Rectal smooth muscle tissue (tissue), 1 donor: ENCODE results near the gene ARHGEF39.
A peak's percentile ranks its signal among the peaks of the same experiment; 100 is the strongest.

Source experiments
- H3K27ac ChIP-seq: one replicate; pipeline ENCODE4 v1.7.0; 2013; ENCODE audit warnings: low read depth, low read length, inconsistent platforms
- H3K27me3 ChIP-seq: one replicate; pipeline ENCODE4 v1.7.0; 2013; ENCODE audit warnings: low read length; ENCODE audit not compliant: control insufficient read depth, insufficient read depth
- H3K36me3 ChIP-seq: one replicate; pipeline ENCODE4 v1.7.0; 2013; ENCODE audit warnings: low read length; ENCODE audit not compliant: control insufficient read depth, insufficient read depth
- H3K4me1 ChIP-seq: one replicate; pipeline ENCODE4 v1.7.0; 2013; ENCODE audit warnings: low read length; ENCODE audit not compliant: control insufficient read depth, insufficient read depth
- H3K4me3 ChIP-seq: one replicate; pipeline ENCODE4 v1.7.0; 2013; ENCODE audit warnings: low read length
- H3K9ac ChIP-seq: one replicate; pipeline ENCODE4 v1.7.0; 2013; ENCODE audit warnings: low read length

ARHGEF39 gene

GRCh38 chr9:35689542-35690293, 24.7 kb upstream of the ARHGEF39 start, which contains the start of gene TPM2:
Gene TPM2 (minus strand): TSS chr9:35689925. CDS start chr9:35689817, 108 bp downstream.
- Histone ChIP-seq H3K4me1 (peaks cover 15% of the 10 kb centered on the region), H3K27me3 (no peaks in the 10 kb centered on the region)

GRCh38 chr9:35688558-35689541, 23.9 kb upstream of the ARHGEF39 start:
- peaks cover 16% of the 10 kb centered on the region for H3K36me3 ChIP-seq
- H3K4me3 ChIP-seq, result peak overlapping the region; percentile 72
- H3K4me1 ChIP-seq, result peaks cover 22% of the 10 kb centered on the region
- H3K27me3 ChIP-seq, result no peaks in the 10 kb centered on the region
- H3K27ac ChIP-seq, result peak overlapping the region; percentile 99
- peak overlapping the region; percentile 85 for H3K9ac ChIP-seq

More at GRCh38 chr9:35689542-35690293, 24.7 kb upstream of the ARHGEF39 start, which contains the start of gene TPM2:
- Histone ChIP-seq H3K9ac (peak within 1 kb of the TSS; percentile 85), H3K36me3 (peaks cover 9% of the 10 kb centered on the region), H3K27ac (peak within 1 kb of the TSS; percentile 99), H3K4me3 (peak within 1 kb of the TSS; percentile 82)

- peaks cover 30% of the 10 kb centered on the region for H3K4me1 ChIP-seq
- H3K36me3 ChIP-seq, result peaks cover 23% of the 10 kb centered on the region
- H3K4me3 ChIP-seq, result peak overlapping the region; percentile 72
- peak overlapping the region; percentile 99 for H3K27ac ChIP-seq
- no peaks in the 10 kb centered on the region for H3K27me3 ChIP-seq
- peak overlapping the region; percentile 46 for H3K9ac ChIP-seq
These were observed 23.1 kb upstream of the ARHGEF39 start for GRCh38 chr9:35687972-35688557.

GRCh38 chr9:35687306-35687705, 22.3 kb upstream of the ARHGEF39 start:
- Histone ChIP-seq H3K4me1 (peaks cover 30% of the 10 kb centered on the region), H3K4me3 (peak overlapping the region; percentile 72), H3K9ac (no peak overlapping the region), H3K27me3 (no peaks in the 10 kb centered on the region), H3K36me3 (peaks cover 30% of the 10 kb centered on the region), H3K27ac (peak overlapping the region; percentile 99)

GRCh38 chr9:35686222-35687203, 21.5 kb upstream of the ARHGEF39 start:
- Histone ChIP-seq H3K4me3 (peak overlapping the region; percentile 72), H3K36me3 (peaks cover 33% of the 10 kb centered on the region), H3K27ac (peak overlapping the region; percentile 99), H3K9ac (no peak overlapping the region), H3K27me3 (no peaks in the 10 kb centered on the region), H3K4me1 (peaks cover 29% of the 10 kb centered on the region)

GRCh38 chr9:35685506-35685905, 20.5 kb upstream of the ARHGEF39 start:
- H3K9ac ChIP-seq, result no peak overlapping the region
- H3K27me3 ChIP-seq, result no peaks in the 10 kb centered on the region
- H3K4me1 ChIP-seq, result peaks cover 25% of the 10 kb centered on the region
- H3K4me3 ChIP-seq, result peak overlapping the region; percentile 62
- peaks cover 33% of the 10 kb centered on the region for H3K36me3 ChIP-seq
- H3K27ac ChIP-seq, result peak overlapping the region; percentile 99

DNA sequence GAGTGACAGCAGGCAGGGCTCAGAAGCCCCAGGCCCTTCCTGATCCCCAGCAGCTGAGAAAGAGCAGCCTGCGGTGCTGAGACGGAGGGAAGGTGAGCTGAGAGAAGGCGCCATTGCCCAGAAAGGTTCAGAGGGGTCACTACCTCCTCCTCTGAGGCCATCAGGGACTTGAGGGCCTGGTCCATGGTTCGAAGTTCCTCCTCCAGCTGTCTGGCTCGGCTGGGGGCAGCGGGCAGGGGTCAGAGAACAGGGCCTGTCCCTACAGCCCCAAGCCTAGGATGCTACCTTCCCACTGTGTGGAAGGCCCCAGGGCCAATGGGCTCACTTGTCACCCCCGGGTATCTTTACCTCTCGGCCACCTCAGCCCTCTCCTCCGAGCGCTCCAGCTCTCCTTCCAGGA, 19.9 kb upstream of the ARHGEF39 start:
- Histone ChIP-seq H3K27me3 (no peaks in the 10 kb centered on the region), H3K9ac (no peak overlapping the region), H3K4me3 (peak overlapping the region; percentile 62)

DNA sequence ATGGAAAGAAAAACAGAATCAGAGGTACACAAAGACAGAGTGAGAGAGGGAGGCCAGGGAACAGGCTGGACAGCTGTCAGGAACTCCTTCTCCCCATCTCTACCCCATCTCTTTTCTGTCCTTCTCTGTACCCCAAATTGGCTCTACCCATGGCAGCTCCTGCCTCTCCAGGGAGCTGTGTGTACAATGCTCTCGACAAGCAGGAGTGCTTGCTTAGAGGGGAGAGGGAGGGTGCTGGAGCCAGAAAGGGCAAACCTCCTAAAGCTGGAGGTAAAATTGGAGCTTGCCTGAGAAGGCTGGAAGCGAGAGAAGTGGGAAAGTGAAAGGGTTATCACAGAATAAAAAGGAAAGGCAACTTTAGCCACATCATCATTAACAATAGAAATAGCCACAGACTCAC, 18.3 kb upstream of the ARHGEF39 start:
- peaks cover 33% of the 10 kb centered on the region for H3K36me3 ChIP-seq
- H3K4me3 ChIP-seq, result no peak overlapping the region
- peak overlapping the region; percentile 99 for H3K27ac ChIP-seq

More for the DNA sequence above, 19.9 kb upstream of the ARHGEF39 start:
- H3K27ac ChIP-seq, result peak overlapping the region; percentile 99
- peaks cover 25% of the 10 kb centered on the region for H3K4me1 ChIP-seq
- peaks cover 33% of the 10 kb centered on the region for H3K36me3 ChIP-seq

GRCh38 chr9:35682520-35683315, 17.7 kb upstream of the ARHGEF39 start:
- Histone ChIP-seq H3K9ac (no peak overlapping the region), H3K27me3 (no peaks in the 10 kb centered on the region), H3K4me3 (peak overlapping the region; percentile 17), H3K27ac (peak overlapping the region; percentile 99), H3K4me1 (peaks cover 25% of the 10 kb centered on the region), H3K36me3 (peaks cover 33% of the 10 kb centered on the region)

More for the DNA sequence above, 18.3 kb upstream of the ARHGEF39 start:
- H3K27me3 ChIP-seq, result no peaks in the 10 kb centered on the region
- no peak overlapping the region for H3K9ac ChIP-seq
- H3K4me1 ChIP-seq, result peaks cover 25% of the 10 kb centered on the region

- Histone ChIP-seq H3K27ac (peak overlapping the region; percentile 99), H3K4me1 (peaks cover 25% of the 10 kb centered on the region), H3K4me3 (no peak overlapping the region), H3K36me3 (peaks cover 33% of the 10 kb centered on the region), H3K9ac (no peak overlapping the region), H3K27me3 (no peaks in the 10 kb centered on the region)
These were observed 17.1 kb upstream of the ARHGEF39 start for GRCh38 chr9:35682051-35682450.
